A549 (cell line): Measurements from ENCODE around the gene HDLBP. TPM values are rescaled to one million over a fixed set of nuclear protein-coding genes. Genes with fewer than 3 reads are reported as not detected.

Source experiments
- ATAC-seq, 2 experiments: fragments of 200-7000 bp in 1 of 2; fragments of >200 bp in 1 of 2; cut with Nextera tagmentation in 1 of 2; cut with Tn5 transposase in 1 of 2; 3 replicates each; pipeline versions ENCODE4 v1.8.0 to v1.9.1; 2018 to 2020; ENCODE audit warnings: mild to moderate bottlenecking in 1 of 2, moderate library complexity in 1 of 2
- CTCF ChIA-PET: fragments of 300-600 bp; sonication (Branson Sonifier 250); formaldehyde crosslinking; extraction: SDS; loops from one replicate; lab custom pipeline; 2021; ENCODE audit warnings: antibody characterized with exemption, inconsistent platforms; lab: Yijun Ruan, JAX
- POLR2A ChIA-PET: fragments of 350-600 bp; formaldehyde crosslinking; extraction: SDS; loops from one replicate; lab custom pipeline; 2021; ENCODE audit warnings: antibody characterized with exemption, inconsistent platforms; lab: Yijun Ruan, JAX
- DNase-seq, 2 experiments: peaks; one replicate each; pipeline versions ENCODE4 v3.0.0 to v3.0.0-alpha.2; 2011 to 2016; ENCODE audit warnings: low read depth in 1 of 2, low spot score in 1 of 2
- FAIRE-seq: peaks from 2 replicates; lab custom pipeline; 2011; peaks lifted over from hg19 to GRCh38; lab: Jason Lieb, UNC
- H3K27ac ChIP-seq, 2 experiments: fragments of >200 bp; sonication (Bioruptor Twin); formaldehyde crosslinking; 3 replicates each; pipeline ENCODE4 v1.5.1; 2016 to 2017
- H3K4me1 ChIP-seq: fragments of >200 bp; sonication (Bioruptor Twin); formaldehyde crosslinking; 3 replicates; pipeline ENCODE4 v1.6.1; 2016
- H3K4me2 ChIP-seq: fragments of >200 bp; sonication (Bioruptor Twin); formaldehyde crosslinking; 3 replicates; pipeline ENCODE4 v1.6.1; 2016
- H3K4me3 ChIP-seq: fragments of >200 bp; sonication (Bioruptor Twin); formaldehyde crosslinking; 3 replicates; pipeline ENCODE4 v1.5.1; 2016
- H3K9me3 ChIP-seq: fragments of >200 bp; sonication (Bioruptor Twin); formaldehyde crosslinking; 3 replicates; pipeline ENCODE4 v1.6.1; 2016
- CBX2 ChIP-seq: fragments of 200-600 bp; sonication (generic); IDR thresholded peaks from 2 replicates; pipeline ENCODE4 v1.6.1; 2016; ENCODE audit warnings: low read depth, mild to moderate bottlenecking, borderline replicate concordance
- CBX8 ChIP-seq: fragments of 200-600 bp; sonication (generic); IDR thresholded peaks from 2 replicates; pipeline ENCODE4 v1.6.1; 2016
- CHD2 ChIP-seq: fragments of 150-350 bp; IDR thresholded peaks from 2 replicates; pipeline ENCODE4 v1.6.1; 2014; ENCODE audit warnings: low read length; ENCODE audit not compliant: partially characterized antibody
- EHF ChIP-seq: fragments of 250-450 bp; sonication (Bioruptor Pico); IDR thresholded peaks from 2 replicates; pipeline ENCODE4 v1.5.0; 2020; ENCODE audit warnings: mild to moderate bottlenecking
- EHMT2 ChIP-seq: fragments of 200-600 bp; sonication (generic); IDR thresholded peaks from 2 replicates; pipeline ENCODE4 v1.6.1; 2016; ENCODE audit warnings: antibody characterized with exemption, low read depth, mild to moderate bottlenecking, moderate library complexity
- ELK1 ChIP-seq: fragments of 150-350 bp; IDR thresholded peaks from 2 replicates; pipeline ENCODE4 v1.6.1; 2014; ENCODE audit warnings: low read depth, mild to moderate bottlenecking, low read length
- EP300 ChIP-seq, 2 experiments: fragments of >200 bp; sonication (Bioruptor Twin); formaldehyde crosslinking; IDR thresholded peaks; 2 replicates in 1 of 2; 3 replicates in 1 of 2; pipeline ENCODE4 v1.6.1; 2016 to 2017
- ESRRA ChIP-seq: fragments of 150-350 bp; IDR thresholded peaks from 2 replicates; pipeline ENCODE4 v1.6.1; 2014; ENCODE audit warnings: mild to moderate bottlenecking, low read length, borderline replicate concordance
- FOSL2 ChIP-seq, 2 experiments: fragments of 450-650 bp in 1 of 2; fragments of >200 bp in 1 of 2; sonication (Bioruptor Twin) in 1 of 2; formaldehyde crosslinking; IDR thresholded peaks; 2 replicates each; pipeline versions ENCODE4 v1.5.0 to v1.6.1; 2016 to 2020; ENCODE audit warnings: mild to moderate bottlenecking in 1 of 2, moderate library complexity in 1 of 2
- HEYL ChIP-seq: fragments of 250-450 bp; sonication (Bioruptor Pico); IDR thresholded peaks from 2 replicates; pipeline ENCODE4 v1.8.0; 2021; ENCODE audit warnings: mild to moderate bottlenecking, moderate library complexity
- HOXA7 ChIP-seq: fragments of 250-450 bp; sonication (Bioruptor Pico); IDR thresholded peaks from 2 replicates; pipeline ENCODE4 v1.5.0; 2020; ENCODE audit warnings: mild to moderate bottlenecking, moderate library complexity
- HOXB13 ChIP-seq: fragments of 250-450 bp; sonication (Bioruptor Pico); IDR thresholded peaks from 2 replicates; pipeline ENCODE4 v1.5.0; 2020; ENCODE audit warnings: low read depth, mild to moderate bottlenecking, moderate library complexity
- HOXB5 ChIP-seq: fragments of 250-450 bp; sonication (Bioruptor Pico); IDR thresholded peaks from 2 replicates; pipeline ENCODE4 v1.5.0; 2020; ENCODE audit warnings: mild to moderate bottlenecking, moderate library complexity
- JUN ChIP-seq, 2 experiments: fragments of >200 bp; sonication (Bioruptor Twin); formaldehyde crosslinking; IDR thresholded peaks; 2 replicates in 1 of 2; 3 replicates in 1 of 2; pipeline ENCODE4 v1.6.1; 2016 to 2017
- KDM1A ChIP-seq: fragments of 200-600 bp; sonication (generic); IDR thresholded peaks from 2 replicates; pipeline ENCODE4 v1.6.1; 2016; ENCODE audit warnings: low read depth, mild to moderate bottlenecking
- KDM5A ChIP-seq: fragments of 200-600 bp; sonication (generic); IDR thresholded peaks from 2 replicates; pipeline ENCODE4 v1.6.1; 2016; ENCODE audit warnings: antibody characterized with exemption, mild to moderate bottlenecking
- NFE2L2 ChIP-seq: fragments of 150-350 bp; conservative IDR thresholded peaks from 2 replicates; pipeline ENCODE4 v1.6.1; 2014; ENCODE audit warnings: low read length
- NR3C1 ChIP-seq: fragments of >200 bp; sonication (Bioruptor Twin); formaldehyde crosslinking; IDR thresholded peaks from 3 replicates; pipeline ENCODE4 v1.6.1; 2017
- POLR2A ChIP-seq: IDR thresholded peaks from 2 replicates; pipeline ENCODE4 v1.6.1; 2012; ENCODE audit warnings: mild to moderate bottlenecking, low read length
- RARB ChIP-seq: fragments of 250-450 bp; sonication (Bioruptor Pico); IDR thresholded peaks from 2 replicates; pipeline ENCODE4 v1.8.0; 2021; ENCODE audit warnings: mild to moderate bottlenecking, moderate library complexity
- RFX5 ChIP-seq: fragments of 450-650 bp; IDR thresholded peaks from 2 replicates; pipeline ENCODE4 v1.7.1; 2014; ENCODE audit warnings: antibody characterized with exemption, mild to moderate bottlenecking, moderate library complexity
- SREBF2 ChIP-seq: fragments of 450-650 bp; IDR thresholded peaks from 2 replicates; pipeline ENCODE4 v1.6.1; 2014; ENCODE audit warnings: mild to moderate bottlenecking, moderate library complexity
- TP53 ChIP-seq: fragments of 250-450 bp; sonication (Bioruptor Pico); IDR thresholded peaks from 2 replicates; pipeline ENCODE4 v1.5.0; 2021; ENCODE audit warnings: mild to moderate bottlenecking, moderate library complexity
- ZSCAN20 ChIP-seq: fragments of 250-450 bp; sonication (Bioruptor Pico); IDR thresholded peaks from 2 replicates; pipeline ENCODE4 v1.8.0; 2022; ENCODE audit warnings: mild to moderate bottlenecking, moderate library complexity
- WGBS: methylation state at CpG from one replicate; pipeline ENCODE4 v1.1.6; 2017; ENCODE audit errors: missing lambda C conversion rate; 5-methylcytosine and 5-hydroxymethylcytosine counted together
- polyA plus RNA-seq, 4 experiments: library from polyadenylated mRNA; depleted of rRNA in 3 of 4; stranded (reverse); fragments of >200 nt; fragmentation: RNase III in 1 of 4; extraction: RNeasy Plus Mini Kit Qiagen cat#74134 plus additional on column Dnase treatment in 1 of 4; gene quantifications; 2 replicates in 3 of 4; 3 replicates in 1 of 4; pipeline ENCODE4 v1.2.3, GENCODE V29; 2011 to 2017
- TF ChIP-seq, protein P1 (sequence below): fragments of 450-650 bp; IDR thresholded peaks from 2 replicates; pipeline ENCODE4 v1.6.1; 2014; ENCODE audit warnings: antibody characterized with exemption
- TF ChIP-seq, protein P2 (sequence below): fragments of 250-450 bp; sonication (Bioruptor Pico); IDR thresholded peaks from 2 replicates; pipeline ENCODE4 v1.5.0; 2021; ENCODE audit warnings: mild to moderate bottlenecking, moderate library complexity, borderline replicate concordance
- TF ChIP-seq, protein P3 (sequence below): fragments of 200-600 bp; sonication (generic); IDR thresholded peaks from 2 replicates; pipeline ENCODE4 v1.6.1; 2016; ENCODE audit warnings: antibody characterized with exemption, mild to moderate bottlenecking, moderate library complexity
- TF ChIP-seq, protein P4 (sequence below): IDR thresholded peaks from 2 replicates; pipeline ENCODE4 v1.6.1; 2012

The HDLBP gene
- polyA plus RNA-seq, 2 of the 4 experiments (the other 2 are of a cell fraction), result 248 to 292 TPM

DNA sequence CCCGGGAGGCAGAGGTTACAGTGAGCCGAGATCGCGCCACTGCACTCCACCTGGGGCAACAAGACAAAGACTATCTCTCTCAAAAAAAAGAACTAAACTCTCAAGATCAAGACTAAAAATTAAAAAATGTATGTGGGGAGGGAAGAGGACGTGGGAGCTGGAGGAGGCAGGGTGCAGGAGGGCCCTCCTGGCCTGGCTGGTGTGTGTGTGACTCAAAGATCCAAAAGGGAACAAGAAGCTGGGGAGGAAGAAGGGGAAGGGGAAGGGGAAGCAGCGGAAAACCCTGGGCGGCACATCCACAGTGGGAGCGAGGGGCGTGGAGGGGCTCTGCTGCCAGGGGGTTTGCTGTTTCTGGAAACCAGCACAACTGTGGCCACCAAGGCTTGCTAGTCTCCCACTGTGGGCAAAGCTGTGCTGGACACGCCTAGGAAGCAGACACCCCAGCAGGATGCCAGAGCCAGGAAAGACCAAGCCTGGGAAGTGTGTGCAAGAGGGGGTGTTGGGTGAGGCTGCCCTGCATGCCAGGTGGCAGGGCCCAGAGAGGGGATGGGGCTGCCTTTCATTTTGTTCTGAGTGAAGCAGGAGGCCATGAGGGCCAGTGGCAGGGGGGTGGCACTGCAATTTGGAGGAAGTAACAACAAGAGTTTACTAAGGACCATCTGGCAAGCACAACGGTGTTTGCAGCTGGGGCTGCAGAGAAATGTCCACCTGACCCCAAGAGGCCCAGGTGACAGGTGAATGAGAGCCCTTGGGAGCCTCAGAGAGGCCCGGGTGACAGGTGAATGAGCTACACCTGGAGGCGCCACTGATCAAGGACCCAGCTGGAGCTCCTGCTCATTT is 82.5 kb downstream of the HDLBP start:
- CTCF ChIA-PET, result interaction anchor here (1.1 to 2.3 kb wide), 2 partner anchors 20 to 382 kb away, joined by 3 to 5 read pairs; no protein-coding TSS in a partner anchor
- 87% methylated on average over 13 of the region's 13 CpGs for WGBS
- Histone ChIP-seq H3K4me1 (no peaks in the 10 kb centered on the region), H3K27ac (no peak overlapping the region), H3K4me3 (no peak overlapping the region), H3K4me2 (no peak overlapping the region), H3K9me3 (no peaks in the 10 kb centered on the region)
- DNase-seq, result no peak
- no peak for TF ChIP-seq ELK1
- TF ChIP-seq, protein P1, sequence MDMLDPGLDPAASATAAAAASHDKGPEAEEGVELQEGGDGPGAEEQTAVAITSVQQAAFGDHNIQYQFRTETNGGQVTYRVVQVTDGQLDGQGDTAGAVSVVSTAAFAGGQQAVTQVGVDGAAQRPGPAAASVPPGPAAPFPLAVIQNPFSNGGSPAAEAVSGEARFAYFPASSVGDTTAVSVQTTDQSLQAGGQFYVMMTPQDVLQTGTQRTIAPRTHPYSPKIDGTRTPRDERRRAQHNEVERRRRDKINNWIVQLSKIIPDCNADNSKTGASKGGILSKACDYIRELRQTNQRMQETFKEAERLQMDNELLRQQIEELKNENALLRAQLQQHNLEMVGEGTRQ, result no peak
- TF ChIP-seq KDM5A, result no peak
- no peak for TF ChIP-seq HOXB5 (CRISPR knock-in tag)
- no peak for TF ChIP-seq CHD2
- no peak for TF ChIP-seq HOXB13
- no peak for TF ChIP-seq RFX5
- no peak for TF ChIP-seq ZSCAN20 (CRISPR knock-in tag)
- TF ChIP-seq, protein P2, sequence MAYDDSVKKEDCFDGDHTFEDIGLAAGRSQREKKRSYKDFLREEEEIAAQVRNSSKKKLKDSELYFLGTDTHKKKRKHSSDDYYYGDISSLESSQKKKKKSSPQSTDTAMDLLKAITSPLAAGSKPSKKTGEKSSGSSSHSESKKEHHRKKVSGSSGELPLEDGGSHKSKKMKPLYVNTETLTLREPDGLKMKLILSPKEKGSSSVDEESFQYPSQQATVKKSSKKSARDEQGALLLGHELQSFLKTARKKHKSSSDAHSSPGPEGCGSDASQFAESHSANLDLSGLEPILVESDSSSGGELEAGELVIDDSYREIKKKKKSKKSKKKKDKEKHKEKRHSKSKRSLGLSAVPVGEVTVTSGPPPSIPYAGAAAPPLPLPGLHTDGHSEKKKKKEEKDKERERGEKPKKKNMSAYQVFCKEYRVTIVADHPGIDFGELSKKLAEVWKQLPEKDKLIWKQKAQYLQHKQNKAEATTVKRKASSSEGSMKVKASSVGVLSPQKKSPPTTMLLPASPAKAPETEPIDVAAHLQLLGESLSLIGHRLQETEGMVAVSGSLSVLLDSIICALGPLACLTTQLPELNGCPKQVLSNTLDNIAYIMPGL, result no peak
- TF ChIP-seq EHF (CRISPR knock-in tag), result no peak
- TF ChIP-seq NR3C1, result no peak
- no peak for TF ChIP-seq KDM1A
- TF ChIP-seq CBX2, result no peak
- no peak for TF ChIP-seq POLR2A
- TF ChIP-seq TP53 (CRISPR knock-in tag), result no peak
- TF ChIP-seq NFE2L2, result no peak
- TF ChIP-seq FOSL2 (IDR thresholded peaks at IDR 0.05), result no peak
- TF ChIP-seq FOSL2 (CRISPR knock-in tag; IDR thresholded peaks at IDR 0.05), result no peak
- FAIRE-seq, result no peak
- ATAC-seq, result peak; percentile 9 to 31; a peak in 3 of 6 replicates
- POLR2A ChIA-PET, result no interaction called here

DNA sequence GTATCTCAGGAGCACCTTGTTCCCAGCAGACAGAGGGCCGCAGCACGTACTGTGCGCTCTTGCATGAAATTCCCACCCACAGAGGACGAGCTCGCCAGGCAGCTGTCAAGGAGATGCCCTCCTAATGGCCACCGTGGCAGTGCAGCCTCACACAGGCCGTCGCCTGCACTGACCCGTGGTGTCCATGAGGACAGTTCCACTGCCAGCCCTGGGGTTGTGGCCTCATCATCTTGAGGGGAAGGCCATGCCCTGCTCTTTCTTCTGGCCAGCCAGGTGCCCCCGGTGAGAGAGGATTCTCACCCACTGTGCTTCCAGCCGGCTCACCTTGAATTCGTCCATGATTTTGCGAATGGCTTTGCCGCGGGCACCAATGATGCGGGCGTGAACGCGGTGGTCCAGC is 85.0 kb downstream of the HDLBP start:
- no peak for ATAC-seq
- Histone ChIP-seq H3K4me2 (no peak overlapping the region), H3K4me3 (no peak overlapping the region), H3K4me1 (no peaks in the 10 kb centered on the region), H3K9me3 (no peaks in the 10 kb centered on the region), H3K27ac (no peak overlapping the region)
- POLR2A ChIA-PET, result no interaction called here
- DNase-seq, result no peak
- TF ChIP-seq HOXB13 (no peak), HEYL (no peak), EP300 (IDR thresholded peaks at IDR 0.05) (no peak), ESRRA (no peak), NFE2L2 (no peak), CBX8 (no peak), JUN (IDR thresholded peaks at IDR 0.05) (no peak), EHMT2 (no peak), RARB (no peak), TP53 (CRISPR knock-in tag) (no peak), SREBF2 (no peak), RFX5 (no peak), NR3C1 (no peak), HOXA7 (no peak), ELK1 (no peak)
- TF ChIP-seq, protein P3, sequence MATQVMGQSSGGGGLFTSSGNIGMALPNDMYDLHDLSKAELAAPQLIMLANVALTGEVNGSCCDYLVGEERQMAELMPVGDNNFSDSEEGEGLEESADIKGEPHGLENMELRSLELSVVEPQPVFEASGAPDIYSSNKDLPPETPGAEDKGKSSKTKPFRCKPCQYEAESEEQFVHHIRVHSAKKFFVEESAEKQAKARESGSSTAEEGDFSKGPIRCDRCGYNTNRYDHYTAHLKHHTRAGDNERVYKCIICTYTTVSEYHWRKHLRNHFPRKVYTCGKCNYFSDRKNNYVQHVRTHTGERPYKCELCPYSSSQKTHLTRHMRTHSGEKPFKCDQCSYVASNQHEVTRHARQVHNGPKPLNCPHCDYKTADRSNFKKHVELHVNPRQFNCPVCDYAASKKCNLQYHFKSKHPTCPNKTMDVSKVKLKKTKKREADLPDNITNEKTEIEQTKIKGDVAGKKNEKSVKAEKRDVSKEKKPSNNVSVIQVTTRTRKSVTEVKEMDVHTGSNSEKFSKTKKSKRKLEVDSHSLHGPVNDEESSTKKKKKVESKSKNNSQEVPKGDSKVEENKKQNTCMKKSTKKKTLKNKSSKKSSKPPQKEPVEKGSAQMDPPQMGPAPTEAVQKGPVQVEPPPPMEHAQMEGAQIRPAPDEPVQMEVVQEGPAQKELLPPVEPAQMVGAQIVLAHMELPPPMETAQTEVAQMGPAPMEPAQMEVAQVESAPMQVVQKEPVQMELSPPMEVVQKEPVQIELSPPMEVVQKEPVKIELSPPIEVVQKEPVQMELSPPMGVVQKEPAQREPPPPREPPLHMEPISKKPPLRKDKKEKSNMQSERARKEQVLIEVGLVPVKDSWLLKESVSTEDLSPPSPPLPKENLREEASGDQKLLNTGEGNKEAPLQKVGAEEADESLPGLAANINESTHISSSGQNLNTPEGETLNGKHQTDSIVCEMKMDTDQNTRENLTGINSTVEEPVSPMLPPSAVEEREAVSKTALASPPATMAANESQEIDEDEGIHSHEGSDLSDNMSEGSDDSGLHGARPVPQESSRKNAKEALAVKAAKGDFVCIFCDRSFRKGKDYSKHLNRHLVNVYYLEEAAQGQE, result no peak
- TF ChIP-seq, protein P4, sequence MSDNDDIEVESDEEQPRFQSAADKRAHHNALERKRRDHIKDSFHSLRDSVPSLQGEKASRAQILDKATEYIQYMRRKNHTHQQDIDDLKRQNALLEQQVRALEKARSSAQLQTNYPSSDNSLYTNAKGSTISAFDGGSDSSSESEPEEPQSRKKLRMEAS, result no peak
- no peak for FAIRE-seq
- CTCF ChIA-PET, result interaction anchor here (2.3 kb wide), 1 partner anchor 23 kb away, joined by 5 read pairs; no protein-coding TSS in a partner anchor
- WGBS, result 94% methylated on average over 19 of the region's 19 CpGs
